ENCODE data around the gene PDE4D.

The PDE4D gene

DNA sequence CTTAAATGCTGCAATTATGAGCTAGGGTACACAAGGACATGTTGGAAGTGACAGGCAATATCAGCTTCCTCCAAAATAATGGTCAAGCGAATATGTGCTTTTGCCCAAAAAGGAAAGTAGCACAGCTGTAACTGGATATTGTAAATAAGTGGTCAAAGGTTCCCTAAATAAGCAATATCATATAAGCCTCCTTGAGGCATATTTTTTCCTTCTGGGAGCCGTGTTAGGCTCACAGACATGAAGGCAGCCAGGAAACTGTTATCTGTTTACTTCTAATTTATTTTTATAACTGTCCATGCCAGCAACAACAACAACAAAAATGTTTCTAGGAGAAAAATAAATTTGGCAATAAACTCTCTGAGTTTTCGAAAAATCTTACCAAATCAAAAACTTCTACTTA, 648.3 kb downstream of the PDE4D start:
- Histone ChIP-seq H3K4me3 (no peak overlapping the region), H3K9me3 (no peaks in the 10 kb centered on the region), H3K4me1 (peaks cover 0 to 77% (median 4%) of the 10 kb centered on the region in 4 donors), H3K27ac (peak overlapping the region; percentile 46 to 57), H3K36me3 (no peaks in the 10 kb centered on the region), H3K27me3 (no peaks in the 10 kb centered on the region)
- TF ChIP-seq, protein P1, sequence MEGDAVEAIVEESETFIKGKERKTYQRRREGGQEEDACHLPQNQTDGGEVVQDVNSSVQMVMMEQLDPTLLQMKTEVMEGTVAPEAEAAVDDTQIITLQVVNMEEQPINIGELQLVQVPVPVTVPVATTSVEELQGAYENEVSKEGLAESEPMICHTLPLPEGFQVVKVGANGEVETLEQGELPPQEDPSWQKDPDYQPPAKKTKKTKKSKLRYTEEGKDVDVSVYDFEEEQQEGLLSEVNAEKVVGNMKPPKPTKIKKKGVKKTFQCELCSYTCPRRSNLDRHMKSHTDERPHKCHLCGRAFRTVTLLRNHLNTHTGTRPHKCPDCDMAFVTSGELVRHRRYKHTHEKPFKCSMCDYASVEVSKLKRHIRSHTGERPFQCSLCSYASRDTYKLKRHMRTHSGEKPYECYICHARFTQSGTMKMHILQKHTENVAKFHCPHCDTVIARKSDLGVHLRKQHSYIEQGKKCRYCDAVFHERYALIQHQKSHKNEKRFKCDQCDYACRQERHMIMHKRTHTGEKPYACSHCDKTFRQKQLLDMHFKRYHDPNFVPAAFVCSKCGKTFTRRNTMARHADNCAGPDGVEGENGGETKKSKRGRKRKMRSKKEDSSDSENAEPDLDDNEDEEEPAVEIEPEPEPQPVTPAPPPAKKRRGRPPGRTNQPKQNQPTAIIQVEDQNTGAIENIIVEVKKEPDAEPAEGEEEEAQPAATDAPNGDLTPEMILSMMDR (IDR thresholded peaks at IDR 0.05): no peak
- intact Hi-C loops (cut with DNase I; ENCODE audit: low total_unique reads): no loop called here
- no peak for DNase-seq

DNA sequence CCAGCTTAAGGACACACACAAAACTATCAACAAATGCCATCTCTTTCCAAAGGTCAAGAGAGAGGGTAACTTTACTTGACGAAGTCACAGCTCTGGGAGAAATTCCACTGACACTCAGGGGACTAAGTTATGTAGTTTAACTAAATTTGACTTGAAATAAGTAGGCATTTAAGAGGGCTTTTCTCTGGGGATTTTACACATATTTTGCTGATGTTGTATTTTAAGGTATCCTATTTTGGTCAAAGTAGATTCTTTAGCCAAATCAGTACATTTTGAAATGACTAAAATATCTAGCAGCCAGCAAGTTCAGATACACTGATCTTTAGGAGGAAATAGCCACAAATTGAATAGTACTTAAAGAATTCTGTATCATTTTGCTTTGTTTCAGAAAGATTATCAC, 652.0 kb downstream of the PDE4D start:
- intact Hi-C loops (cut with DNase I; ENCODE audit: low total_unique reads): no loop called here
- H3K27me3 ChIP-seq: no peaks in the 10 kb centered on the region
- peak overlapping the region; percentile 44 to 59 for H3K27ac ChIP-seq
- no peak for DNase-seq
- H3K36me3 ChIP-seq: no peaks in the 10 kb centered on the region
- H3K4me3 ChIP-seq: no peak overlapping the region
- peaks cover 0 to 74% (median 4%) of the 10 kb centered on the region in 4 donors for H3K4me1 ChIP-seq
- no peaks in the 10 kb centered on the region for H3K9me3 ChIP-seq
- TF ChIP-seq, protein P1 (IDR thresholded peaks at IDR 0.05): no peak

DNA sequence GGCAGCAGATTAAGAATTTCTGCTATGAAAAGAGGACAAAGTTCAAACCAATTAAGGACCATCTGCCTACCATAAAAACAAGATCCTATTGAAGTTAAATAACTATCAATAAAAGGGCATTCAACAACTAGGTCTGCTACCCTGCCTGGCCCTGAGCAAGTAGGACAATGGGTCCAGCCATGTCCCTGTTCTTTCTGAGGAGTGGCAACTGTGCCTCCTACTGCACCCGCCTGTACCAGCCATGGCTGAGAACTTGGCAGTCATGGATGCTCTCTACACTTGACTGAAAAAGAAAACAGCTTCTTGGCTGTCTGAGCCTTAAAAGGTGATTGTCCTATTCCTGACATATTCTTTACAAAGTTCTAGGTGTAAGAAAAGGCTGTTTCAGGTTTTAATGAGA, 652.4 kb downstream of the PDE4D start:
- Histone ChIP-seq H3K9me3 (no peaks in the 10 kb centered on the region), H3K4me1 (peaks cover 0 to 72% (median 4%) of the 10 kb centered on the region in 4 donors), H3K4me3 (no peak overlapping the region), H3K27me3 (no peaks in the 10 kb centered on the region), H3K36me3 (no peaks in the 10 kb centered on the region), H3K27ac (peak overlapping the region; percentile 44 to 59)
- no peak for DNase-seq
- TF ChIP-seq, protein P1 (IDR thresholded peaks at IDR 0.05): no peak
- intact Hi-C loops (cut with DNase I; ENCODE audit: low total_unique reads): no loop called here

DNA sequence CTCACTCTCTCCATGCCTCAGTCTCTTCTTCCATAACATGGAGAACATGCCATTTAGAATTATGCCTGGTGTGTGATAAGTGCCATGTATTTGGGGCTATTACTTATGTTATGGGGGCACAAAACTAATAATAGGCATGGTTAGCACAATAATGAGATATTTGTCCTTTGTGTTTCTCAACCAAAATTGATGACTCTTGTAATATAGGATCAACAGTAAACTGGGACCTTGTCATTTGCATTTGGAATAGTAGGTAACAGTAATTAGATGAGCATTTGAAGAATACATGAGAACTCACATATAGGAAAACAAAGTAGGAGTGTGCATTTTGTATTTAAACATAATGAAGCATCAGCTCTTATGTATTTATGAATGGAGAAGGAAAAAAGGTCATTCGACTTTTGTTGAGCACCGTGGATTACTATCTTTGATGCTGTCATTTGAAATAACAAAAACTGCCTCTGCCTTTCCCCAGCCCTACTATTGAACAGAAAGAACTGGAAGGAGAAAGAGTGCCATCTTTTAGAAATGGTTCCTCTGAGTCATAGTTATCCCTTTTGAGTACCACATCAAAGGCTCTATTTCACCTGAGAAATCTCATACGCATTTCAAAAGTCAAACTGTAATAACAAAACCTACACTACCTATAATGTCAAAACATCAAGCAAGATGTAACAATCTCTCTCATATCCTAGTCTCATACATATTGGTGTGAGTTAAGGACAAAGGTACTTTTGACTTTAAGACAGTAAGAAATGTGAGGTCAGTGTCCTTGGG, 655.2 kb downstream of the PDE4D start:
- H3K27ac ChIP-seq: no peak overlapping the region
- H3K4me3 ChIP-seq: no peak overlapping the region
- DNase-seq: no peak
- no peaks in the 10 kb centered on the region for H3K27me3 ChIP-seq
- H3K9me3 ChIP-seq: no peaks in the 10 kb centered on the region
- H3K4me1 ChIP-seq: peaks cover 0 to 66% (median 2%) of the 10 kb centered on the region in 4 donors
- H3K36me3 ChIP-seq: no peaks in the 10 kb centered on the region
- TF ChIP-seq, protein P1 (IDR thresholded peaks at IDR 0.05): no peak
- intact Hi-C loops (cut with DNase I; ENCODE audit: low total_unique reads): no loop called here

DNA sequence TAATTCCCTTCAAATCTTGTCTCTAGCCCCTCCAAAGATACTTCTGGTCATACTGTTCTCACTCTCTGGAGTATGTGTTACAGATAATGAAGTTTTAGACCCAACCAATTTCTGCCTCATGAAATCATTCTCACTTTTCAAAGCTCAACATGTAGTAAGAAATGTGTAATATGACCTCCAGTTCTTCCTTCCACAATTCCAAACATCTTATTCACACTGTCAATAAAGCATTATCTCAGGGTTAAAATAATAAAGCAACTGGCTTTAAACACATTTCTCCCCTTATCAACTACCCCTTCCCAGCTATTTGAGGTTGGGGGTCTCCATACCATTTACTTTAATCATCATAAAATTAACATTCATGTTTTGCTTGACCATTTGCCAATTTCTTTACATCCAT, 656.5 kb downstream of the PDE4D start:
- Histone ChIP-seq H3K4me3 (no peak overlapping the region), H3K36me3 (no peaks in the 10 kb centered on the region), H3K27me3 (no peaks in the 10 kb centered on the region), H3K27ac (no peak overlapping the region), H3K9me3 (no peaks in the 10 kb centered on the region), H3K4me1 (peaks cover 0 to 61% (median 2%) of the 10 kb centered on the region in 4 donors)
- intact Hi-C loops (cut with DNase I; ENCODE audit: low total_unique reads): no loop called here
- TF ChIP-seq, protein P1 (IDR thresholded peaks at IDR 0.05): no peak
- DNase-seq: no peak

Data from tibial artery (tissue), 4 donors.